Stimulated activated CD8-positive, alpha-beta memory T cell treated with anti-CD3 and anti-CD28 coated beads, Interleukin-12 subunit alpha, Interleukin-12 subunit beta, amount 100 ng/mL, for 24 hours (primary cell): Measurements from ENCODE around the gene ERV3-1.
A peak's percentile ranks its signal among the peaks of the same experiment; 100 is the strongest.
"Not testable (repeated sequence)": the region's sequence is repeated elsewhere in the genome, so short reads cannot be mapped to it uniquely, and the experiment has no call there.

Experiments used
- DNase-seq: peaks from one replicate; pipeline ENCODE4 v3.0.0-alpha.2; 2020; ENCODE audit errors: extremely low read depth

Gene ERV3-1

GRCh38 chr7:65006094-65006992 lies at the start of gene ERV3-1:
TSS of gene ERV3-1 (minus strand) at chr7:65006687. CDS start at chr7:64993026, 13,661 bp downstream.
- peak; percentile 79 for DNase-seq

- not testable (repeated sequence) for DNase-seq
Measured at GRCh38 chr7:65055786-65056185, 49.3 kb upstream of the ERV3-1 start.

- not testable (repeated sequence) for DNase-seq
Measured at GRCh38 chr7:65054466-65054994, 48.0 kb upstream of the ERV3-1 start.

DNA sequence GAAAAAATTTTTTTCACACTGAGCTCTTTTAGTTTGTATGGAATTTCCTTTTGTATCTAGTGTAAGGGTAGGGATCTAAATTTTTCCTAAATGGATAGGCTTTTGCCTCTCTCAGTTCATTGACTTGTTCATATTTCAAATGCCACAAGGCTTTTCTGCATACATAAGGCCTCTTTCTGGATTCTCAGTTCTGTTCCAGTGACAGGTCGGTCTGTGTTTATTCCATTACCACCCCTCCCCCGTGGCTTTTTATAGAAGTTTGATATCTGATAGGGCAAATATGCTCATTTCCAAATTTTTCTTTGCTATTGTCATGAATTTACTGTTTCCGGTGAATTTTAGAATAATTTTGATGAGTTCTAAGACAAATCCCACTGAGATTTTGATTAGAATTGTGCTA lies 45.2 kb upstream of the ERV3-1 start:
- DNase-seq, result not testable (repeated sequence)

- DNase-seq, result not testable (repeated sequence)
Measured at GRCh38 chr7:65051139-65051538, 44.7 kb upstream of the ERV3-1 start.

DNA sequence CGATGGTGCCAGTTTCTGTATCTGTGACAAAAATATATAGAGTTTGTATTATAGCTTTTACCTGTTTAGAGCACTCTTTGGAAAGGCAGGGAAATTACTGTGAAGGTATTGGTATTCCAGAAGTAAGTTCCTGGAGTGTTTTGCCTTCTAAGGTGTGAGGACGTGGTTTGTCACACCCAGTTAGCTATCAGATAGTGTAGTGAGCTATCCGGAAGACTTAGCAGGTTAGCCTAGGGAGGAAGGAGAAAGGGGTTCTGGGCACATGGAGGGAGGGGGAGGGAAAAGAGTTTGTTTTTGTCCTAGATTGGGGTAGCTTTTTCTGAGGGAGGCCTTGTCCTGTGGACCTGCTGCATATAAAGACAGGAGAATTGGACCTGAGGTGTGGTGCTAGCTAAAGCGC lies 39.8 kb upstream of the ERV3-1 start:
- DNase-seq, result not testable (repeated sequence)

DNA sequence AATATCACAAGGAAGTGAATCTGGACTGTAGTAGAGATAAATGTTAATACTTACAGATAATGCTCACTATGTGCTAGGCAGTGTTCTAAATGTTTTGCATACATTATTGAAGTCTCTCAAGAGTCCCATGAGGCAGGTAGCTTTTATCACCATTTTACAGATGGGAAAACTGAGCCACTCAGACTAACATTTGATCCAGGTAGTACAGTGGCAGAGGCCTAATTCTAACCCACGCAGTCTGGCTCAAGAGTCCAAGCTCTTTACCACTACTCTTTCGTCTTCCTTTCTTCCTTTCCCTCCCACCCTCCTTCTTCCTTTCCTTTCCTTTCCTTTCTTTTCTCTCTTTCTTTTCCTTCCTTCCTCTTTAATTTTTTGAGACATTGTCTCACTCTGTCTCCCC lies 39.1 kb upstream of the ERV3-1 start:
- not testable (repeated sequence) for DNase-seq

GRCh38 chr7:65038767-65039166 lies 32.3 kb upstream of the ERV3-1 start:
- DNase-seq, result peak; percentile 9

- peak; percentile 80 for DNase-seq
Measured at GRCh38 chr7:65037740-65038688, 31.5 kb upstream of the ERV3-1 start.

DNA sequence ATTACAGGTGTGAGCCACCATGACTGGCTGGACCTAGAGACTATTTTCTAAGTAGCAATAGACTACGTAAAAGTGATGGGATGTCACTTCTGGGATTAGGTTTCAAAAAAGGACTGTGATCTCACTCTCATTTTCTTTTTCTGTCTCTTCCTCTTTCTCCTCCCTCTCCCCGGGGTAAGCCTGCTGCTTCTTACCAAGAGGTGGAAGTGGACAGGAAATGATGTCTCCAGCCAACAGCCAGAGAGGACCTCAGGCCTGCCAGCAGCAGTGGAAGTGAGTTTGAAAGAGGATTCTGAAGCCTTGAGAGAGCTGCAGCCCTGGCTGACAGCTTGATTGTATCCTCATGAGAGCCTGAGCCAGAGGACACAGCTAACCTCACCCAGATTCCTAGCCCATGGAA lies 30.0 kb upstream of the ERV3-1 start:
- DNase-seq, result not testable (repeated sequence)

DNA sequence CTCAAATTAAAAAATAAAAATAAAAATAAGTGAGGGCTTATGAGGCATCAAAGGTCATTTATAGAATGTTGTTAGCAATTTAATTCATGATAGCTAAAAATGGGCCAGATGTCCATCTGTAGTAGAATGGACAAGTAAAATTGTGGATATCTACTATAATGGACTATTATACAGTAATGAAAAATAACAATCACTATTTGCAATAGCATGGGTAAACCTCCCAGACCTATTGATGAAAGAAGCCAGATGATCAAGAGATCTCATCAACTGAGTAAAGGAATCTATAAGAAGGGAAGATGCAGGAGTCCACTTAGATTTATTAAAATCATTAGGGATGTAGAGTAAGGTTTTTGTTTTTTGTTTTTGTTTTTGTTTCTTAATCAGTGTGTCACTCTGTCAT lies 29.0 kb upstream of the ERV3-1 start:
- DNase-seq, result not testable (repeated sequence)

DNA sequence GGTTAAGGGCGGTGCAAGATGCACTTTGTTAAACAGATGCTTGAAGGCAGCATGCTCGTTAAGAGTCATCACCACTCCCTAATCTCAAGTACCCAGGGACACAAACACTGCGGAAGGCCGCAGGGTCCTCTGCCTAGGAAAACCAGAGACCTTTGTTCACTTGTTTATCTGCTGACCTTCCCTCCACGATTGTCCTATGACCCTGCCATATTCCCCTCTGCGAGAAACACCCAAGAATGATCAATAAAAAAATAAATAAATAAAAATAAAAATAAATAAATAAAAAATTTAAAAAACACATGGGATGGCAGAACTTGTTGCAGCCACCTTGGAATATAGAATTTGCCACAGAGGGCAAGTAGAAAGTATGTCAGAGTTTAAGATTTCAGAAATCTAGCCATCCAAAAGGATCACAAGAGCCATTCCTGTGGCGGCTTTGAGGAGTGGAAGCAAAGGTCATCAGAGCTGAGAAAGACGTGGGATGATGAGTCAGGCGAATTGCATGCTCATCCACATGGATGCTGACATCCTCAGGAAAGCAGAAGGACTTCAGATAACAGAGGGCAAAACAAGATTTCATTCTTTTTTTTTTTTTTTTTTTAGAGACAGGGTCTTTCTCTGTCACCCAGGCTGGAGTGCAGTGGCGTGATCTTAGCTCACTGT lies 27.8 kb upstream of the ERV3-1 start:
- DNase-seq, result not testable (repeated sequence)

- DNase-seq, result not testable (repeated sequence)
Measured at GRCh38 chr7:65033391-65033790, 26.9 kb upstream of the ERV3-1 start.

DNA sequence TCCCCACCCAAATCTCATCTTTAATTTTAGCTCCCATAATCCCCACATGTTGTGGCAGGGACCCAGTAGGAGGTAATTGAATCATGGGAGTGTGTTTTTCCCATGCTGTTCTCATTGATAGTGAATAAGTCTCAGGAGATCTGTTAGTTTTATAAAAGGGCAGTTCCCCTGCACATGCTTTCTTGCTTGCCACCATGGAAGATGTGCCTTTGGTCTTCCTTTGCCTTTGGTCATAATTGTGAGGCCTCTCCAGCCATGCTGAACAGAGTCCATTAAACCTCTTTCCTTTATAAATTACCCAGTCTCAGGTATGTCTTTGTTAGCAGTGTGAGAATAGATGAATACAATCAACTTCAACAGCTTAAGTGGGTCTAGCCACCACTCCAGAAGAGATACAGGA lies 18.5 kb upstream of the ERV3-1 start:
- not testable (repeated sequence) for DNase-seq

GRCh38 chr7:65020978-65021377 lies 14.5 kb upstream of the ERV3-1 start:
- not testable (repeated sequence) for DNase-seq

DNA sequence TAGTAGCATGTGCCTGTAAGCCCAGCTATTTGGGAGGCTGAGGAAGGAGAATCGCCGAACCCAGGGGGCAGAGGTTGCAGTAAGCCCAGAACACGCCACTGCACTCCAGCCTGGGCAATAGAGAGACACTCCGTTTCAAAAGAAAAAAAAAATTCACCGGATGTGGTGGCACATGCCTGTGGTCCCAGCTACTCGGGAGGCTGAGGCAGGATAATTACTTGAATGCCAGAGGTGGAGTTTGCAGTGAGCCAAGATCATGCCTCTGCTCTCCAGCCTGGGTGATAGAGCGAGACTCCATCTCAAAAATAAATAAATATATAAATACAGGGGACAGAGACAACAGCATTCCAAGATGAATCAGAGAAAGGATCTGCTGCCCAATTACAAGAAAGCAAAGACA lies 3.4 kb upstream of the ERV3-1 start:
- DNase-seq, result not testable (repeated sequence)

DNA sequence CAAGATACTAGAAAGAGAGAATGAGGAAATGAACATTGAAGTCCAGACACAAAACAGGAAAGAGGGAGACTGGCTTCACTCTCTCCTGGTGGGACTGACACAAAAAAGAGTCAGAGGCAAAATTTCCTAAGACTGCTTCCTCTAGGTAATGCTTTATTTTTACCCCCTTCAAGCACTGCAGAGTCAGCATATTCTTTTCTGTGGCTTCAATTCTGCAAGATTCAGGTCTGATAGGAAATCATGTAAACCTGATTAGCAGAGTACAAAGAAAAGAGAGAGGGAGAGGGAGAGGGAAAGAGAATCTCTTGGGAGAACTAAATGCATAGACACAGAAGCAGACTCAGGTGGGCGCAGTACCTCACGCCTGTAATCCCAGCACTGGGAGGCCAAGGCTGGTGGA lies 2.9 kb upstream of the ERV3-1 start:
- not testable (repeated sequence) for DNase-seq

DNA sequence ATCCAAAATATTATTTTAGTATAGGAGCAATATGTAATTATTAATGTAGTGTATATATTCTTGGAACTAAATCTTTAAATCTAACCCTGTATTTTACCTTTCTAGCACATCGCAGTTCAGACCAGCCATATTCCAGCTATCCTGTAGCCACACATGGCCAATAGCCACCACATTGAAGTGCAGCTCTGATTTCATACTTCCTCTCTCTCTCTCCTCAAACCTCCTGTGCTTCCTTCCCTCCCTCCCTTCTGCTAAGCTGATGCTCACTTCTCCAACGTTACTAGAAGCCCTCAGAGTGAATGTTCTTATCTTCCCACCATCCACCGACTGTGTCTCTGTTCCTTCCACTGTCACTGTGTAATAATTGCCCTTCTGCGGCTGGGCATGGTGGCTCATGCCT lies 549 bp upstream of the ERV3-1 start:
- DNase-seq, result not testable (repeated sequence)

- DNase-seq, result no peak
Measured at GRCh38 chr7:65004575-65004974, 1.9 kb downstream of the ERV3-1 start.

GRCh38 chr7:65002972-65003585 lies 3.4 kb downstream of the ERV3-1 start:
- DNase-seq, result no peak

DNA sequence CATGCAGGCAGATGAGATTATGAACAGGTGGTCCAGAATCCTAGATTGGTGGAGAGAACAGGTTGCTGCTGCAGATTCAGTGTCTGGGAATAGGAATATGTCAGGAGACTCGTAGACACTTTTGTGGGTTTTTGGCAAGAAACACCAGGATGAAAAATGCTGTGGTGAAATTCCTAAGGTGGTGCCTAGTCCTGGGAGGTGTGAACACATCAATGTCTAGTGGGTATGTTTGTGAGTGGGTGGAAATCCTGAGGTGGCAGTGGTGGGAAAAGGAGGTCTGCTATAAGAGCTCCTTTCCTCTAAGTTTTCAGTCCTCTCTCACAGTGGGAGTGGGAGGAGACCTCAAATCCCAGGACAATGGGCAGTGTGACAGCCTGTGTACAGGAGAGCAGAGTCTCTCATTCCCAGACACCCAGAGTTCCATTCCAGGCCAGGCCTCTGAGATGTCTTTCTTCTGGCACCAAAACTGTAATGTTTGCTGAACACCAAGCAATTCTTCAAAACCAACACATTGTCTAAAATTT lies 5.1 kb downstream of the ERV3-1 start:
- DNase-seq, result no peak
